Activated CD8-positive, alpha-beta T cell treated with anti-CD3 and anti-CD28 coated beads for 36 hours (primary cell): ENCODE results near the gene TDRD10. TPM values are rescaled to one million over a fixed set of nuclear protein-coding genes. Genes with fewer than 3 reads are reported as not detected.
A peak's percentile ranks its signal among the peaks of the same experiment; 100 is the strongest.

Source experiments
- ATAC-seq: fragments of 200-7000 bp; cut with Tn5 transposase; one replicate; pipeline ENCODE4 v1.10.0; 2021; ENCODE audit warnings: mild to moderate bottlenecking, moderate library complexity
- CTCF ChIA-PET: fragments of 350-600 bp; sonication (Branson Sonifier 250); formaldehyde crosslinking; loops from one replicate; lab custom pipeline; 2021; ENCODE audit warnings: antibody characterized with exemption; lab: Charles Lee
- POLR2A ChIA-PET: fragments of 350-600 bp; sonication (Branson Sonifier 250); formaldehyde crosslinking; loops from one replicate; lab custom pipeline; 2021; ENCODE audit warnings: antibody characterized with exemption; lab: Charles Lee
- DNase-seq: peaks from one replicate; pipeline ENCODE4 v3.0.0-alpha.2; 2020
- H3K27ac Mint-ChIP-seq: one replicate; pipeline ENCODE4 v1.8.0; 2021; ENCODE audit warnings: mild to moderate bottlenecking, mixed read lengths
- H3K27me3 Mint-ChIP-seq: one replicate; pipeline ENCODE4 v1.8.0; 2021; ENCODE audit warnings: mixed read lengths
- H3K36me3 Mint-ChIP-seq: one replicate; pipeline ENCODE4 v1.8.0; 2021; ENCODE audit warnings: low read depth, mixed read lengths
- H3K4me1 Mint-ChIP-seq: one replicate; pipeline ENCODE4 v1.8.0; 2021; ENCODE audit warnings: low read depth, mixed read lengths
- H3K4me3 Mint-ChIP-seq: one replicate; pipeline ENCODE4 v1.8.0; 2021; ENCODE audit warnings: mild to moderate bottlenecking, moderate library complexity, mixed read lengths
- H3K9me3 Mint-ChIP-seq: one replicate; pipeline ENCODE4 v1.8.0; 2021; ENCODE audit warnings: mixed read lengths
- CTCF ChIP-seq: fragments of 200-600 bp; IDR thresholded peaks from one replicate; pipeline ENCODE4 v1.8.0; 2022; ENCODE audit warnings: antibody characterized with exemption, mild to moderate bottlenecking
- intact Hi-C: fragments of 100-400 bp; cut with micrococcal nuclease; formaldehyde crosslinking; loops from one replicate; pipeline ENCODE4 v1.10.0; 2022
- total RNA-seq, 2 experiments: library from RNA; stranded (reverse); gene quantifications; one replicate each; pipeline ENCODE4 v1.2.3, GENCODE V29; 2021

The TDRD10 gene
- total RNA-seq, 2 experiments from 2014 or later, result not detected

DNA sequence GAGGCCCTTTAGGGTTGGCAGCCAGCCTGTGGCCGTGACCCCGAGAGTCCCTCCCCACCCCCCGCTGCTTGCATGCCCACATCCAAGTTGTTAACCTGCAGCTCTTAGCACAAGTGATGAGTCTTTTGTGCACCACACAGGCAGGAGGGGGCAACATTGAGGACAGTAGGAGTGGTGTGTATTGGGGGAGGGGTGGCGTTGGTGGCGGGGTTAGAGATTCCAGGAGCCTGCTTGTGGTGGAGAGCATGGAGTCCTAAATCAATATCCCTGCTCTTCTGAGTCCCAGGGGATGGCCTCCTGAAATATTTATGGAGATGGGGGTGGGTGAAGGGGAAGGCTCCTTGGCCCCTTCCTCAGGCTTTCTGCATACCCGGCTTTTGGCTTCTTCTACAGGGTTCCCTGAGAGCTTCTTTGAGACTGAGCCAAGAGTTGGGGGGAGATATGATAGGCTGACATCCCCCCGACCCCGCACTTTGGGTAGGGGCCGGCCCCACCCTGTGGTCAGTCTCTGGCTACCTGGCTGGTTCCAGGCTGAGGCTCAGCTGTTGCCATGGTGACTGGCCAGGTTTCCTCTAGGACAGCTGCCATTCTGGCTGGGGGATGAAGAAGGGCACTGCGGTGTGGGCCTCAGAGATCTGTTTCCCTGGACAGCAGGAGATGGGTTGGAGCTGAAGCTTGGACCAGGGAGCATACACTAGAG lies 70.6 kb downstream of the TDRD10 start:
- POLR2A ChIA-PET, result interaction anchor here (0.8 to 1.6 kb wide), 3 partner anchors 11 to 83 kb away, joined by 3 to 5 read pairs (median 3); no protein-coding TSS in a partner anchor
- ATAC-seq, result no peak
- H3K4me1 Mint-ChIP-seq, result peaks cover 1% of the 10 kb centered on the region

GRCh38 chr1:154573168-154573510 lies 71.1 kb downstream of the TDRD10 start:
- POLR2A ChIA-PET, result interaction anchor here (0.8 to 1.6 kb wide), 3 partner anchors 11 to 83 kb away, joined by 3 to 5 read pairs (median 3); no protein-coding TSS in a partner anchor
- Mint-ChIP-seq H3K9me3 (no peaks in the 10 kb centered on the region), H3K27ac (no peak overlapping the region), H3K27me3 (no peaks in the 10 kb centered on the region), H3K36me3 (no peaks in the 10 kb centered on the region), H3K4me3 (no peak overlapping the region), H3K4me1 (no peaks in the 10 kb centered on the region)
- TF ChIP-seq CTCF, result no peak
- intact Hi-C loops, result no loop called here
- DNase-seq (no peak), ATAC-seq (no peak)
- CTCF ChIA-PET, result no interaction called here

More for the DNA sequence above, 70.6 kb downstream of the TDRD10 start:
- Mint-ChIP-seq H3K9me3 (no peaks in the 10 kb centered on the region), H3K36me3 (no peaks in the 10 kb centered on the region), H3K27ac (no peak overlapping the region), H3K4me3 (no peak overlapping the region), H3K27me3 (peaks cover under 1% of the 10 kb centered on the region)
- intact Hi-C loops, result no loop called here
- CTCF ChIA-PET, result no interaction called here
- DNase-seq, result no peak
- no peak for TF ChIP-seq CTCF

DNA sequence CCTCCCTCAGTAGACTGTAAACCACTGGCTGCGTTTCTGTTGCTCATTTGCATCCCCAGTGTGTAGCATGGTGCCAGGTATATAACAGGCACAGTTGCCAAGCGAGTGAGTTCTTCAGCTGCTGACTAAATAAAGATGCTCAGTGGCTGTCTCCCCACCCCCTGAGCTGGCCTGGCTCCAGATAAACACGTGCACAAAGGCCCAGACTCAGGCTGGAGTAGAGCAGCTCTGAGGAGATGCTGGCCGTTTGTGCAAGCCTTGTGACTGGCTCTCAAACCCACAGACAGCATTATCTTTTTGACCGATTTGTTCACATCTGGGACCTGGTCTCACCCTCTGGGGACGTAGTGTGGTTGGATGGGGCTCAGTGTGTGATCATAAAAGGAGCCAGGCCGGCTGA lies 72.7 kb downstream of the TDRD10 start:
- Mint-ChIP-seq H3K4me3 (no peak overlapping the region), H3K9me3 (no peaks in the 10 kb centered on the region), H3K36me3 (no peaks in the 10 kb centered on the region), H3K4me1 (no peaks in the 10 kb centered on the region), H3K27ac (no peak overlapping the region), H3K27me3 (no peaks in the 10 kb centered on the region)
- DNase-seq (peak; percentile 27), ATAC-seq (peak; percentile 28)
- CTCF ChIA-PET, result interaction anchor here (4.8 kb wide), 1 partner anchor 14 kb away, joined by 23 read pairs; no protein-coding TSS in a partner anchor
- intact Hi-C loops, result no loop called here
- POLR2A ChIA-PET, result interaction anchor here (1.0 to 1.4 kb wide), 4 partner anchors 15 to 29 kb away, joined by 3 to 6 read pairs (median 3); no protein-coding TSS in a partner anchor
- TF ChIP-seq CTCF, result no peak

DNA sequence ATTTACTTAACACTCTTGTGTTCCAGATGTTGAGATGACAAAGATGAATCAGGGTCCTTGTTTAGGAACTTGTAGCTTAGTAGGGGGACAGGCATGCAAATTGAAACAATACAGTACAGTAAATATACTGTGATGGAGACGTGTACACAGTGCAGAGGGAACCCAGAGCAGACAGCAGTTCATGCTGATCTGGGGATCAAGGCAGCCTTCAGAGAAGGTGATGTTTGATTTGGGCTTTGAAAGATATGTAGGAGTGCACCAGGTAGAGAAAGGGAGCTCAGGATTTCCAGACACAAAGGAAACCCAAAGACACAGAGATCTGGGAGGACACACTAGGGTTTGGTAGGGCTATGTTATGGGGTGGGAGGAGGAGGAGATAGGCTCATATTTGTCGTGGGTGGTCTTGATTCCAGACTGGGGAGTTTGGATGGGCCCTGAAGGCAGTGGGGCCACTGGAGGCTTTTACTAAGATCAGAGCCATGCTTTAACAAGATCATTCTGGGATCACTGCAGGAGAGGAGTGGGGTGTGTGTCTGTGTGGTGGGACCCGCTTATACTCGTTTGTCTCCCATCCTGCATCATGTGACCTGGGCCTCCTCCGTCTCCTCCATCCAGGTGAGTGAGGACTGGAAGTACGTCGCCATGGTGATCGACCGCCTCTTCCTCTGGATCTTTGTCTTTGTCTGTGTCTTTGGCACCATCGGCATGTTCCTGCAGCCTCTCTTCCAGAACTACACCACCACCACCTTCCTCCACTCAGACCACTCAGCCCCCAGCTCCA lies 73.3 kb downstream of the TDRD10 start:
- Mint-ChIP-seq H3K9me3 (no peaks in the 10 kb centered on the region), H3K27me3 (no peaks in the 10 kb centered on the region), H3K27ac (no peak overlapping the region), H3K4me1 (no peaks in the 10 kb centered on the region), H3K36me3 (no peaks in the 10 kb centered on the region), H3K4me3 (no peak overlapping the region)
- ChIA-PET CTCF (interaction anchor here (4.8 kb wide), 1 partner anchor 15 kb away, joined by 23 read pairs; no protein-coding TSS in a partner anchor), POLR2A (interaction anchor here (1.1 to 1.8 kb wide), 4 partner anchors 16 to 29 kb away, joined by 3 to 6 read pairs (median 4); no protein-coding TSS in a partner anchor)
- ATAC-seq (peak; percentile 15), DNase-seq (no peak)
- intact Hi-C loops, result no loop called here
- TF ChIP-seq CTCF, result no peak
